IPS DF 19.7 (cell line): ENCODE data around the gene ZNF248.
"Not testable (repeated sequence)": the region's sequence is repeated elsewhere in the genome, so short reads cannot be mapped to it uniquely, and the experiment has no call there.

ENCODE experiments used
- DNase-seq: peaks from one replicate; pipeline ENCODE4 v3.0.0-alpha.2; 2013; ENCODE audit warnings: low read depth, low spot score

Gene ZNF248

GRCh38 chr10:37857287-37858211 is at the start of gene ZNF248:
Gene ZNF248 (minus strand): TSS chr10:37857610. CDS start chr10:37856310, 1,300 bp downstream.
- peak; percentile 81 for DNase-seq

GRCh38 chr10:37906382-37906781 is 49.0 kb upstream of the ZNF248 start:
- no peak for DNase-seq

DNA sequence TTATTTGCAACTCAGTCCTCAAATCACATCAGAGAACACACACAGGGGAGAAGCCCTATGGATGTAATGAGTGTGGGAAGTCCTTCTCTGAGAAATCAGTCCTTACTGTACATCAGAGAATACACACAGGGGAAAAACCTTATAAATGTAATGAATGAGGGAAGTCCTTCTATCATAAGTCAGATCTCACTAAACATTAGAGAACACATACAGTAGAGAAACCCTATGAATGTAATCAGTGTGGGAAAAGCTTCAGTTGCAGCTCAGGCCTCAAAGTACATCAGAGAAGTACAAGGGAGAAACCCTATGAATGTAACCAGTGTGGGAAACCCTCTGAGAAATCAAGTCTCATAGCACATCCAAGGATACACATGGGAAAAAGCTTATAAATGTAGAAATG is 39.0 kb upstream of the ZNF248 start:
- no peak for DNase-seq

GRCh38 chr10:37895674-37896073 is 38.3 kb upstream of the ZNF248 start:
- DNase-seq = no peak

DNA sequence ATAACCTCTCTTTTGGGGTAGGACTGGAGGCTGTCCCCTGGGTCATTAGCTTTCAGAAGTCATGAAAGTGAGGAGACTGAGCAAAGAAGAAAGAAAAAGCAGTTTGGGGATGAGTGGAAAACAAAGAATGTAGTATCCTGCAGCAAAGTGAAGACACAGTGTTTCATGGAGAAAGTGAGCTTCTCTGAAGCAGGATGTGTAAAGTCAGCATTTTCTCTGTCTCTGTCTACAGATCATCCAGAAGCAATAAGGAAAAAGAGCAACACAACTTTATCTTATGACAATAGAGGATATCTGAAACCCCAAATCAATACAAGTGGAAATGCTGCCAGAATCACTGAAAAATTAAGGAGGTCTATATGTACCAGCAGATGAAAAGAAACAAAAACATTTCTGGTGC is 28.4 kb upstream of the ZNF248 start:
- DNase-seq = no peak

GRCh38 chr10:37872955-37873354 is 15.5 kb upstream of the ZNF248 start:
- no peak for DNase-seq

- no peak for DNase-seq
Observed at GRCh38 chr10:37872283-37872682, 14.9 kb upstream of the ZNF248 start.

DNA sequence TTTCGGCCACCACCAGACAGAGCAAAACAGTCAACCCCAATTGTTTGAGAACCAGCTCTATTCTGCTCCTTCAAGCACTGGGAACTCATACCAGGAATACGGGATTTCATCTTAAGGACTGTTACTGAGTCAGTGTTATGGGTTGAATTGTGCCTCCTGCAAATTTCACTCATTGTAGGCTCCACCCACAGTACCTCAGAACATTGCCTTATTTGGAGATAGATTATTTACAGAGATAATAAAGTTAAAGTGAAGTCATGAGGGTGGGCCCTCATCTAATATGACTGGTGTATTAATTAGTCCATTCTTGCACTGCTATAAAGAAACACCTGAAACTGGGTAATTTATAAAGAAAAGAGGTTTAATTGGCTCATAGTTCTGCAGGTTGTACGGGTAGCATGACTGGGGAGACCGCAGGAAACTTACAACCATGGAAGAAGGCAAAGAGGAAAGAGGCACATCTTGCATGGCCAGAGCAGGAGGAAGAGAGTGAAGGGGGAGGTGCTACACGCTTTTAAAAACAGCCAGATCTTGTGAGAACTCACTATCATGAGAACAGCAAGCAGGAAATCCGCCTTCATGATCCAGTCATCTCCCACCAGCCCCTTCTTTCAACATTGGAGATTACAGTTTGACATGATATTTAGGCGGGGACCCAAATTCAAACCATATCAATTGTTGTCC is 14.3 kb upstream of the ZNF248 start:
- no peak for DNase-seq

DNA sequence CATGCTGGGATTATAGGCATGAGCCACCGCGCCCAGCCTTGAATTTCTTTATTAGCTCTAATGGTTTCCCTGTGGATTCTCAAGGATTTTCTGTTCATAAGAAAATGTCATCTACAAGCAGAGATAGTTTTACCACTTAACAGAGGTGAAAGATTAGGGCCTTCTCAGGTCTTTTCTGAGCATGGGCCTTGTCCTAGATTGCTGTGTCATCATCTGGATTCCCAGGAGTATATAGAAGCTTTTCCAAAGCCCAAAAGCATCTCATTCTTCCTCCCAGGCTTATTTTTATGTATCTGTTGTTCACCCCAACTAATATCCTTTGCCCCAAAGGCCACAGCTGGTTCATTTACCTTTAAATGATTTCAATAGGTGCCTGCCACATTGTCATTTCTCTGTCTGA is 13.7 kb upstream of the ZNF248 start:
- no peak for DNase-seq

DNA sequence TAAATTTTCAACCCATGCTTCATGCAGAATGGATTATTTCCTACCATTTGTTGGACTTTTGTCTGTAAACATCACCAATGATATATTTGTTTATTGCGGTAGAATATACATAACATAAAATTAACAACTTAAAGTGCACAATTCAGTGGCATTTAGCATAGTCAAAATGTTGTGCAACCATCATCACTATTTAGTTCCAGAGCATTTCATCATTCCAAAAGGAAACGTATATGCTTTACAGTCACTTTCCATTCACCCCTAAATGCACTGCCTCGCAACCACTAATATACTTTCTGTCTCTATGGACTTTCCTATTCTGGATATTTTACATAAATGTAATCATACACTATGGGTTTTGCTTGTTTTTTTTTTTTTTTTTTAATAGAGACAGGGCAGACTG is 11.4 kb upstream of the ZNF248 start:
- no peak for DNase-seq

GRCh38 chr10:37865957-37866803 is 8.8 kb upstream of the ZNF248 start:
- DNase-seq = no peak

GRCh38 chr10:37865264-37865663 is 7.9 kb upstream of the ZNF248 start:
- no peak for DNase-seq

DNA sequence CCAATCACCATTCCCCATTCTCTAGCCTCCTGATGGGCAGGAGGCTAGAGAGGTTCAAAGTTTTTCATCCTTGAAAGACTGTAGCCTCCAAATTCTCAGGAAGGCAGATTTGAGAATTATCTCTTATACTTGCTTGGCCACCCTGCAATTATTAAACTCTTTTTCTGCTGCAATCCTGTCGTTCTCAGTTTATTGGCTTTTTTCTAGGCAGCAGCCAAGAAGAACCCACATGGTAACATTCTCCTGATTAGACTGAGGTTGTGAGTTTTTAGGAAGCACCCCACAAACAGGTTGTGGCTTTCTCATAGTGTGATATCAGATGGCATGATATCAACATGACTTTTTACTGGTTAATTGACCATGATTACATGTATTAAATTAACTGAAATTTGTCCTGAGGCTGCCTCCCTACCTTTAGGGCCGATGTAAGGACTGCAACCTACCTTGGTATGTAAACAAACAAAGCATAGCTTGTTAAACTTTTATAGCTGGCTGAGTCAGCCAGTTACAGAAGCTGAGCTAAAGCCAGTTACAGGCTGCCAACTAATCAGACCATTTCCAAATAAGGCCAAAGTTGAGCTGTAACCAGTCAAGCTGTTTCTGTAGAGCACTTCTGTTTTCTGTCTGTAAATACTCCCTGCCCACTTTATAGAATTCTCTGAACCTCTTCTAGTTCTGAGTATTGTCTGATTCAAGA is 3.2 kb upstream of the ZNF248 start:
- no peak for DNase-seq

DNA sequence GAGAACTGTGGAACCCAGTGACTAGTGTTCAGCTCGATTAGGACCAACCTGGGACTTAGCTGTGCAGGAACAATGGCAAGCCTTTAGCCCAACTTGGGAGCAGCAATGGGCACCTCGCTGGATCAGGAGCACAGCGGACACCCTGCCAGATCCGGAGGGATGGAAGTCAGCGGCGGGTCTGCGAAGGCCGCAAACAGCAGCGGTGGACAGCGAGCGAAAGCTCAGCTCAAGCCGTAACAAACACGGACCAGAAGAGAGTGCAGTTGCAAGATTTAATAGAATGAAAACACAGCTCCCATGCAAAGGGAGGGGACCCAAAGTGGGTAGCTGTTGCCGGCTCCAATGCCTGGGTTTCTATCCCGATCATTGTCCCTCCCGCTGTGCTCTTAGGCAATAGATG is 1.9 kb upstream of the ZNF248 start:
- DNase-seq = not testable (repeated sequence)

- DNase-seq = no peak
Observed at GRCh38 chr10:37856881-37857286, 526 bp downstream of the ZNF248 start.

GRCh38 chr10:37855636-37856035 is 1.8 kb downstream of the ZNF248 start:
- DNase-seq = no peak

DNA sequence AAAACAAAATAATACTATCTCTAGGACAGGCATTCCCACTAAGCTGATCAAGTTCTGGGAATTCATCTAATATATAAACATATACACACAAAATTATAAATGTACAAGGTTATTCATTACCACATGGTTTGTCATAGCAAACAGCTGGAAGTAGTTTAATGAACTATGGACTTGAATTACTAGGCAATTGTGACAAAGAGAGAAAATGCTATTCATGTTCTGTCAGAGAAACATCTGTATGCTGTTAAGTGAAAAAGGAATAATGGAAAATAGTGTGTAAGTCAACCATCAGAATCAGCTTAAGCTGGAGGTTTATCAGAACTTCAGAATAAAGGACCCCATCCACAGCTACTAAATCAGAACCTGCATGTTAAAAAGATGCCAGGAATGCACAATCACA is 2.8 kb downstream of the ZNF248 start:
- no peak for DNase-seq

DNA sequence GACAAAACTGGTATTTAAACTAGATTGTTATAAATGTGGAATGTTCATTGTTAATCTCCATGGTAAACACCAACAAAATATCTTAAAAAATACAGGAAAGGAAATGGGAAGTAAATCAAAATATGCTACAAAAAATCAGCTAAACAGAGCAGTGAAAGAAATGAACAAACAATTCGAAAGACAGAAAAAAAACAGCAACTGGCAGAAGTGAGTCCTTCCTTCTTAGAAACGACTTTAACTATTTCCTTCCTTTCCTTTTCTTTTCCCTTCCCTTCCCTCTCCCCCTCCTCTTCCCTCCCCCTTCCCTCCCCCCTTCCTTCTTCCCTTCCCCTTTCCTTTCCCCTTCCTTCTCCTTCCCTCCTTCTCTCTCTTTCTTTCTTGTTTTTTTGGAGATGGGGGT is 12.8 kb downstream of the ZNF248 start:
- no peak for DNase-seq

DNA sequence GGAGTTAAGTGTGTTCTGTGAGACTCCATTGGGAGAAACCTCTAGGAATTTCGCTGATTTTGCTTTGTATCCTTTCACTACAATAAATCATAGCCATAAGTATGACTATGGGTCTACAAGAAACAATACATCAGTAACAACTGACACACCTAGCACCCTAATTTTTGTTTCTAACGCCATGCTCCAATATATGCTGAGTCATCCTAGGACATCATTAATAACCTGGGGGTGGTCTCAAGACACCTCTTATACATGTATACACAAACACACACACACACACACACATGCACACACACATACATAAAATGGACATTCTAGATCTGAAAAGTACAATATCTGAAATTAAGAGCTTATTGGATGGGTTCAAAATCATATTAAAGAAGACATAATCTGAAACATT is 18.2 kb downstream of the ZNF248 start:
- no peak for DNase-seq

- DNase-seq = no peak
Observed at GRCh38 chr10:37831495-37832333, 25.7 kb downstream of the ZNF248 start.

DNA sequence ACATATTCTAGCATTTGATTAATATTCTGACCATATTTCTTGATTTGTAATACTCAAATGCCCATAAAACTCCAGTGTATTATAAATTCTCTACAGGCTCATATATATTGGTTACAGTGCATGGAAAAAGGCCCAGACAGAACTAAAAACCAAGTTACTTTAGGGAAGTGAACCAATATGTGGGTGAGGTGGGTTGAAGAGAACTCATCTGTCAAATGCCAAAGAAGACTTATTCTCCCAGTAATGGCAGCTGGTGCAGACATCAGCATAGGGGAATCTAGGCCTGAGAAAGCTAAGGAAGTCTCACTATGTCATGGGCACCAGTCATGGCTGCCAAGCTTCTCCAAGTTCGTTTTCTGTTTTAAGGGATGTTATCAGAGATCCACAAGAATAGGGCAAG is 30.6 kb downstream of the ZNF248 start:
- no peak for DNase-seq
